Nephron (organoid): Measurements from ENCODE around the gene ARL10.
A peak's percentile ranks its signal among the peaks of the same experiment; 100 is the strongest.

Experiments
- H3K27ac Mint-ChIP-seq, 3 experiments: 2 replicates each; pipeline ENCODE4 v1.8.0; 2020; ENCODE audit warnings: mixed read lengths in 3 of 3, mild to moderate bottlenecking in 2 of 3, moderate library complexity in 1 of 3
- H3K27me3 Mint-ChIP-seq: 2 replicates; pipeline ENCODE4 v1.8.0; 2021; ENCODE audit warnings: low read depth, mild to moderate bottlenecking, moderate library complexity, mixed read lengths
- H3K36me3 Mint-ChIP-seq: 2 replicates; pipeline ENCODE4 v1.8.0; 2020; ENCODE audit warnings: low read depth, mixed read lengths
- H3K4me1 Mint-ChIP-seq: 2 replicates; pipeline ENCODE4 v1.8.0; 2020; ENCODE audit warnings: mixed read lengths
- H3K4me3 Mint-ChIP-seq, 3 experiments: 2 replicates each; pipeline ENCODE4 v1.8.0; 2020; ENCODE audit warnings: mild to moderate bottlenecking in 3 of 3, mixed read lengths in 3 of 3, moderate library complexity in 2 of 3
- H3K9me3 Mint-ChIP-seq: 2 replicates; pipeline ENCODE4 v1.8.0; 2020; ENCODE audit warnings: mixed read lengths
- TF ChIP-seq, protein P1 (sequence below), 3 experiments: fragments of 200-600 bp; sonication (generic); IDR thresholded peaks; one replicate each; pipeline ENCODE4 v1.5.0; 2021; ENCODE audit warnings: antibody characterized with exemption in 3 of 3; ENCODE audit not compliant: unreplicated experiment in 3 of 3

Gene ARL10

DNA sequence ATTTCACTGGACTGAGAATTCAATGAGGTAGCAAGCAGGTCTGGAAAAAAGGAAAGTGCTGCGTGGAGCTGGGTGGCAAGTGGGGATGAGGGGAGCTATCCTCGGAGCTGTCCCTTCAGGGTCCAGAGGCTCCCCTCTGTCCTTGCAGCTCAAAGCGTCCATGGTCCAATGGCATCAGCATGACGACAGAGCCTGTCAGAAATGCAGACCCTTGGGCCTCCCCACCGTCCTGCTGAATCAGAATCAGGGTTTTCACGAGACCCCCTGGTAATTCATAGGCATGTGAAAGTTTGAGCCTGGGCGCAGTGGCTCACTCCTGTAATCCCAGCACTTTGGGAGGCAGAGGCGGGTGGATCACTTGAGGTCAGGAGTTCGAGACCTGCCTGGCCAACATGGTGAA lies 28.8 kb downstream of the ARL10 start:
- Mint-ChIP-seq H3K9me3 (no peaks in the 10 kb centered on the region), H3K4me1 (peaks cover 18% of the 10 kb centered on the region), H3K4me3 (no peak overlapping the region), H3K27ac (no peak overlapping the region), H3K36me3 (peaks cover 9% of the 10 kb centered on the region), H3K27me3 (no peaks in the 10 kb centered on the region)
- TF ChIP-seq, protein P1, sequence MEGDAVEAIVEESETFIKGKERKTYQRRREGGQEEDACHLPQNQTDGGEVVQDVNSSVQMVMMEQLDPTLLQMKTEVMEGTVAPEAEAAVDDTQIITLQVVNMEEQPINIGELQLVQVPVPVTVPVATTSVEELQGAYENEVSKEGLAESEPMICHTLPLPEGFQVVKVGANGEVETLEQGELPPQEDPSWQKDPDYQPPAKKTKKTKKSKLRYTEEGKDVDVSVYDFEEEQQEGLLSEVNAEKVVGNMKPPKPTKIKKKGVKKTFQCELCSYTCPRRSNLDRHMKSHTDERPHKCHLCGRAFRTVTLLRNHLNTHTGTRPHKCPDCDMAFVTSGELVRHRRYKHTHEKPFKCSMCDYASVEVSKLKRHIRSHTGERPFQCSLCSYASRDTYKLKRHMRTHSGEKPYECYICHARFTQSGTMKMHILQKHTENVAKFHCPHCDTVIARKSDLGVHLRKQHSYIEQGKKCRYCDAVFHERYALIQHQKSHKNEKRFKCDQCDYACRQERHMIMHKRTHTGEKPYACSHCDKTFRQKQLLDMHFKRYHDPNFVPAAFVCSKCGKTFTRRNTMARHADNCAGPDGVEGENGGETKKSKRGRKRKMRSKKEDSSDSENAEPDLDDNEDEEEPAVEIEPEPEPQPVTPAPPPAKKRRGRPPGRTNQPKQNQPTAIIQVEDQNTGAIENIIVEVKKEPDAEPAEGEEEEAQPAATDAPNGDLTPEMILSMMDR (IDR thresholded peaks at IDR 0.05; ENCODE audit: unreplicated experiment in 3 of 3), result no peak

DNA sequence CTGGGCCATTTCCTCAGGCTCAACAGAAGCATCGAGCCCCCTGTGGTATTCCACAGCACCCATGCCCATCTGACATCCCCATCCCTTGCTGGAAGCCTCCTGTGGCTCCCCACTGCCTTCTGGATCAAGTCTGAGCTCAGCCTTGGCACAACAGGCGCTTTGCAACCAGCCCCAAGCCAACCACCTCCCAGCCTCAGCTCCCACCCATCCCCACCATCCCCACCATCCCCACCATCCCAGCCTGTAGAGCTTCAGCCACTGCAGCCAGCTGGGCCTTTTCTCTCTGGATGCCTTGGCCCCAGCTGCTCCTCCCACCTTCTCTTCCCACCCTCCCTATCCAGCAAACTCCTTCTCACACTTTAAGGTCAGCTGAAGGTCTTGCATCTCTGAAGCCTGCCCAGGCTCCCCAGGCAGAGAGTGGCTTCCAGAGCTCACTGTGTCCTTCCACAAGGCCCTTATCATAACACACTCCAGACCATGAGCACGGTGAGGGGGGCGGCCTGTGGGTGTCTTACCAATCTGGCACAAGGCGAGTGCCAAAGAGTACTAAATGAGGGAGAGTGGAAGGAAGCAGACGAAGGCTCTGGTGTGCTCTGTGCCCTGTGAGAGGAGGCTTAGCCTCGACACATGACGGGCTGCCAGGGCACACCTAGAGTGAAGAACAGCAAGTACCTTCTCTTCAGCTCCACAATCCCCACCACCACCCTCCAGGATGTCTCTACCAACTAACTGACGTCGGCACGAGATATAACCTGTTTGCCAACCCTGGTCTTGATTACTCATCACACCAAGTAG lies 29.8 kb downstream of the ARL10 start:
- H3K4me1 Mint-ChIP-seq, result peaks cover 18% of the 10 kb centered on the region
- TF ChIP-seq, protein P1 (IDR thresholded peaks at IDR 0.05; ENCODE audit: unreplicated experiment in 3 of 3), result no peak
- H3K4me3 Mint-ChIP-seq, result peak overlapping the region in 1 of 3 experiments; percentile 5
- peaks cover 9% of the 10 kb centered on the region for H3K36me3 Mint-ChIP-seq
- H3K27ac Mint-ChIP-seq, result peak overlapping the region; percentile 69 to 95 (median 78)
- H3K27me3 Mint-ChIP-seq, result no peaks in the 10 kb centered on the region
- no peaks in the 10 kb centered on the region for H3K9me3 Mint-ChIP-seq

DNA sequence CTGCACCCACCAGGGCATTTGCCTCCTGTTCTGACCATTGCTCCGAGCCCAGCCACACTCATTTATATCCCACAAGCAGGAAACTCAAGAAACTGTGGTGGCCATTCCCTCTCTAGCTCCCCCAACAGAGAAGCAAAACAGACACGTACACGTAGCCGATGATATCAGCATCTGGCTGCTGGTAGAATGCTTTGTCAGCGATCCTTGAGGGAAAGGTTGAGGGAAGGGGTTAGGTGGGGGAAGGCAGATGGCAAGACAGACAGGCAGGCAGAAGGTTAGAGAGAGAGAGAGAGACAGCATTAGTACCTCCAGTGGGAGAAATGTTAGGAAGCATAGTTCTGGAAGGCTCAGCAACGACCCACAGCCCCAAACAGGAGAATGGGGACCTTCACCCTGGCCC lies 31.0 kb downstream of the ARL10 start:
- H3K9me3 Mint-ChIP-seq, result no peaks in the 10 kb centered on the region
- no peaks in the 10 kb centered on the region for H3K27me3 Mint-ChIP-seq
- peaks cover 27% of the 10 kb centered on the region for H3K4me1 Mint-ChIP-seq
- peak overlapping the region; percentile 92 to 96 (median 93) for H3K27ac Mint-ChIP-seq
- TF ChIP-seq, protein P1 (IDR thresholded peaks at IDR 0.05; ENCODE audit: unreplicated experiment in 3 of 3), result no peak
- H3K4me3 Mint-ChIP-seq, result peak overlapping the region; percentile 10 to 63 (median 56)
- H3K36me3 Mint-ChIP-seq, result peaks cover 9% of the 10 kb centered on the region

DNA sequence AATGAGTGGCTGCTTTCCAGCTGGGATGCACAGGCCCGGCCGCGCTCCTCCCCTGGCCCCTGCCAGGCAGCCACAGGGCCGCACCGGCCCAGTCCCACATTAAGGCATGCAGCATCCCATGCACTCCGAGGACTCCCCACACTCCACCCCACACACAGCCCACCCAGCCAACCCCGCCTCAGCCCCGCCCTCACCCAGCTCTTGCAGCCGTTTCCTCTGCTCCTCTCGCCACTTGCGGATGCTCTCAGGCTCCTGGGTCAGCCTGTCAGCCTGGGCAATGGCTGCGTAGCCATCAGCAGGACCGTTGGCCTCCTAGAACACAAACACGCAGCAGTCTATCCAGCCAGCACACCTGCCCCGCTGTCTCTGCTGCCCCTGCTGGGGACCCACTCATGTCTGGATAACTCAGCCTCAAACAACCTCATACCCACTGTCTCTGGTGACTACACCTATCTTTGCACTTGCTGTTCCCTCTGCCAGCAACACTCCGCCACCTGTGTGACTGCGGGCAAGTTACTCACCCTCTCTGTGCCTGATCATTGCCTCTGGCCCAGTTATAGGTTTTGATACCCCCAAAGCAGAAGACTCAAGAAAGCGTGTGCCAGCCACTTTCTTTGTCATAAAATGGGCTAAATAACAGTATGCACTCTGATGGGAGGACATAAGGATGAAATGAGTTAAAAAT lies 32.6 kb downstream of the ARL10 start:
- H3K9me3 Mint-ChIP-seq, result no peaks in the 10 kb centered on the region

DNA sequence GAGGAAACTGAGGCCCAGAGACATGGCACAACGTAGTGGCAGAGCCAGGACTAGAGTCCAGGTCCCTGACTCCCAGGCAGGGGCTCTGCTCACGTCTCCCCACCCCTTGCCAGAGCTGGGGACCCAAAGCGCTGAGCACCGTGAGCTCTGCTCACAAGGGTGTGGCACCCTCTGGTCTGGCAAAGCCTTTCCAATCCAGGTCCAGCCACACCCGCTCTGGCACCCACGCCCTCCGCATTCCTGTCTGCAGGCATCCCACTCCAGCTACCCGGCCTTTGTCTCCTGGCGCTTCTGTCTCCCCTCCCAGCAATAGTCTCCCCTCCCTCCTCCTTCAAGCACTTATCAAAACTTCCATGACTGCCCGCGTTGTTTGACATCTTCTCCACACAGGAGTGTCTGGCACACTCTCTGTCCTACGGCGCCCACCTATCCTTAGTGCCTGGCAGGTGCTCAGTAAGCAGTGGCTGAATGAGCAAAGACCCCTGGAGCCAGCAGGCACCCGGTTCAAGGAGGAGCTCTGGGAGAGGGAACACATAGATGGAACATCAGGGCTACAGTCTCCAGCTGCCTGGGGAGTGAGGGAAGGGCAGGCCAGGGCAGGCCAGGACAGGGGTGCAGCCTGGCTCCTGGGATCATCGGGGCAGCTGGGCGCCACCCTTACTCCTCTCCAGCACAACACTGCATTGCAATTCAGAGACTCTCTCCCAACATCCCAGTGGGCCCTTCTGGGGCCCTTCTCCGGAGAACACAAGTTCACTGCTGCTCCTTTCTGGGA lies 35.3 kb downstream of the ARL10 start:
- H3K36me3 Mint-ChIP-seq, result peaks cover 6% of the 10 kb centered on the region
- peaks cover 28% of the 10 kb centered on the region for H3K4me1 Mint-ChIP-seq
- H3K4me3 Mint-ChIP-seq, result no peak overlapping the region
- H3K27me3 Mint-ChIP-seq, result no peaks in the 10 kb centered on the region
- peak overlapping the region in 2 of 3 experiments; percentile 29 to 57 for H3K27ac Mint-ChIP-seq
- no peaks in the 10 kb centered on the region for H3K9me3 Mint-ChIP-seq
- TF ChIP-seq, protein P1 (IDR thresholded peaks at IDR 0.05; ENCODE audit: unreplicated experiment in 3 of 3), result no peak

More for the DNA sequence above, 32.6 kb downstream of the ARL10 start:
- TF ChIP-seq, protein P1 (IDR thresholded peaks at IDR 0.05; ENCODE audit: unreplicated experiment in 3 of 3), result no peak
- no peaks in the 10 kb centered on the region for H3K27me3 Mint-ChIP-seq
- peaks cover 6% of the 10 kb centered on the region for H3K36me3 Mint-ChIP-seq
- peaks cover 34% of the 10 kb centered on the region for H3K4me1 Mint-ChIP-seq
- peak overlapping the region in 1 of 3 experiments; percentile 50 for H3K4me3 Mint-ChIP-seq
- H3K27ac Mint-ChIP-seq, result peak overlapping the region in 2 of 3 experiments; percentile 55 to 80
